HUES64 (cell line): ENCODE measurements around the gene UBA6.
"Not testable (repeated sequence)": the region's sequence is repeated elsewhere in the genome, so short reads cannot be mapped to it uniquely, and the experiment has no call there.

Source experiments
- H3K27ac ChIP-seq: 2 replicates; pipeline ENCODE4 v1.7.0; 2013; ENCODE audit warnings: low read depth, low read length, inconsistent platforms
- H3K27me3 ChIP-seq: 2 replicates; pipeline ENCODE4 v1.6.1; 2013; ENCODE audit warnings: mild to moderate bottlenecking, low read length; ENCODE audit not compliant: insufficient read depth
- H3K36me3 ChIP-seq: 2 replicates; pipeline ENCODE4 v1.6.1; 2013; ENCODE audit warnings: mild to moderate bottlenecking, low read length; ENCODE audit not compliant: insufficient read depth
- H3K4me1 ChIP-seq: 2 replicates; pipeline ENCODE4 v1.6.1; 2013; ENCODE audit warnings: mild to moderate bottlenecking, low read length, moderate library complexity; ENCODE audit not compliant: insufficient read depth
- H3K4me3 ChIP-seq: 2 replicates; pipeline ENCODE4 v1.5.1; 2013; ENCODE audit warnings: mild to moderate bottlenecking, low read length, moderate library complexity
- H3K9ac ChIP-seq: 2 replicates; pipeline ENCODE4 v1.6.1; 2013; ENCODE audit warnings: mild to moderate bottlenecking, low read depth, low read length
- H3K9me3 ChIP-seq: 2 replicates; pipeline ENCODE4 v1.6.1; 2013; ENCODE audit warnings: low read depth, low read length; ENCODE audit not compliant: insufficient read depth
- whole genome bisulfite sequencing: fragments of 150-250, 120-280 bp; methylation state at CpG from one replicate; pipeline ENCODE4 v1.1.7; 2013; ENCODE audit warnings: missing lambda C conversion rate; 5-methylcytosine and 5-hydroxymethylcytosine counted together

The UBA6 gene

DNA sequence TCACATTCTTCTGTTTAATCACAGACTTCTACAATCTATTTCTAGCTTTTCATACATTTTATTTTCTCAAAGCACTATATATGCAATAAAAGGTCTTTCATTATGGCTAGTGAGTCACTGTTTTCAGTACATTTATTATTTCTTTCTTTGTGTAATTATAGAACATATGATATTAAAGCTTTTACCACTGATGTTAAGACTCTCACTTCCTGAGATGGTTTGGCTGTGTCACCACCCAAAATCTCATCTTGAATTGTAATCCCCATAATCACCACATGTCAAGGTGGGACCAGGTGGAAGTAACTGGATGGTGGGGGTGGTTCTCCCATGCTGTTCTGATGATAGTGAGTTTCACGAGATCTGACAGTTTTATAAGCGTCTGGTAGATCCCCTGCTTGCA is 41.9 kb downstream of the UBA6 start:
- H3K27ac ChIP-seq: no peak overlapping the region
- no peaks in the 10 kb centered on the region for H3K4me1 ChIP-seq
- WGBS: 93% methylated on average over 2 of the region's 2 CpGs
- no peak overlapping the region for H3K9ac ChIP-seq
- peaks cover 19% of the 10 kb centered on the region for H3K9me3 ChIP-seq
- H3K4me3 ChIP-seq: no peak overlapping the region
- peaks cover 62% of the 10 kb centered on the region for H3K36me3 ChIP-seq
- no peaks in the 10 kb centered on the region for H3K27me3 ChIP-seq

DNA sequence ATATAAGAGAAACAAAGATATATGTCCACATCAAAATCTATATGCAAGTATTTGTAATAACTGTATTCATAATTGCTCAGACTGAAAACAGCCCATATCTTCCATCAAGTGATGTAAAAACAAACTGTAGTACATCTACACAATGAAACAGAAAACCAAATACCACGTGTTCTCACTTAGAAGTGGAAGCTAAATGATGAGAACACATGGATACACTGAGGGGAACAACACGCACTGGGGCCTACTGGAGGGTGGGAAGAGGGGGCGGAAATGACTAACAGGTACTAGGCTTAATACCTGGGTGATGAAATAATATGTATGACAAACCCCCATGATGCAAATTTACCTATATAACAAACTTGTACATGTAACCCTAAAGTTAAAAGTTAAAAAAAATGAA is 42.7 kb downstream of the UBA6 start:
- Histone ChIP-seq H3K36me3 (peaks cover 55% of the 10 kb centered on the region), H3K4me1 (no peaks in the 10 kb centered on the region), H3K9ac (no peak overlapping the region), H3K9me3 (peaks cover 19% of the 10 kb centered on the region), H3K27me3 (no peaks in the 10 kb centered on the region), H3K4me3 (no peak overlapping the region), H3K27ac (no peak overlapping the region)
- WGBS: 100% methylated on average over 3 of the region's 3 CpGs

DNA sequence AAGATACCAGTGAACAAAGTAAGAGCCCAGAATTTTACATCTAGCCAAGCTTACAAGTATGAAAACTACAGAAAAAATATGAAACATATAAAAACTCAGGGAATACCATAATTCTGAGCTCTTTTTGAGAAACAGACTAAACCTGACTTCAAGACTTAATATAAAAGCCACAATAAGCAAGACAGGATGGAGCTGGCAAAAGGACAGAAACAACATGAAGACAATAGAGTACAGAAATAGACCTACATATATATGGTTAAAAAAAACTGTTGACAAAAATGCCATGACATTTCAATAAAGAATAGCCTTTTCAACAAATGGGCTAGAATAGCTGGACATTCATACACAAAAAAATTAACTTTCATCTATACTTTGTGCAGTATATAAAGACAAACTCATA is 49.4 kb downstream of the UBA6 start:
- no peak overlapping the region for H3K9ac ChIP-seq
- H3K36me3 ChIP-seq: peaks cover 38% of the 10 kb centered on the region
- no peak overlapping the region for H3K4me3 ChIP-seq
- H3K4me1 ChIP-seq: no peaks in the 10 kb centered on the region
- H3K27me3 ChIP-seq: no peaks in the 10 kb centered on the region
- no peaks in the 10 kb centered on the region for H3K9me3 ChIP-seq
- H3K27ac ChIP-seq: no peak overlapping the region

DNA sequence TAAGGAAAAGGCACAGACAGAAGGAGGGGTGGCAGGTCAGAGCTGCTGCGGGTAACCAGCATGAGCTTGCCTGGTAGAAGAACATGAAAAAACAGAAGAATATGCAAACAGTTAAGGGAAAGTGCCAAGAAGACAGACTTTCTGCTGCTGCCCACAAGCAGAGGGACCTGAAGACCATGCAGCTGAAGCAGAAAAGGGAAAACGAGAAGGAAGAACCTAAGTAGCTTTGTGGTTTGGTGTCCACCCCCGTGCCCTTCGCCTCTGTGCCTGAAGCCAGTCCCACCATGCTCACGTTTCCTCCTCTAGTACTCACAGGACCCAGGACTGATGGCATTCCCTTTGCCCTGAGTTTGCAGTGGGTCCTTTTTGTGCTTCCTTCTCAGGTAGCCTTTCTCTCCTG is 62.8 kb downstream of the UBA6 start:
- H3K27me3 ChIP-seq: no peaks in the 10 kb centered on the region
- WGBS: 95% methylated on average over 5 of the region's 5 CpGs
- H3K36me3 ChIP-seq: peaks cover 83% of the 10 kb centered on the region
- peaks cover 11% of the 10 kb centered on the region for H3K9me3 ChIP-seq
- H3K4me3 ChIP-seq: no peak overlapping the region
- no peak overlapping the region for H3K9ac ChIP-seq
- H3K4me1 ChIP-seq: no peaks in the 10 kb centered on the region
- H3K27ac ChIP-seq: no peak overlapping the region

DNA sequence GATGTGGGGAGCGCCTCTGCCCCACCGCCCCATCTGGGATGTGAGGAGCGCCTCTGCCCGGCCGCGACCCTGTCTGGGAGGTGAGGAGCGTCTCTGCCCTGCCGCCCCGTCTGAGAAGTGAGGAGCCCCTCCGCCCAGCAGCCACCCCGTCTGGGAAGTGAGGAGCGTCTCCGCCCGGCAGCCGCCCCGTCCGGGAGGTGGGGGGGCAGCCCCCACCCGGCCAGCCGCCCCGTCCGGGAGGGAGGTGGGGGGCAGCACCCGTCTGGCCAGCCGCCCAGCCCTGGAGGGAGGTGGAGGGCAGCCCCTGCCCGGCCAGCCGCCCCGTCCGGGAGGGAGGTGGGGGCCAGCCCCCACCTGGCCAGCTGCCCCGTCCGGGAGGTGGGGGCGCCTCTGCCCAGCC is 64.0 kb downstream of the UBA6 start:
- not testable (repeated sequence) for H3K27me3 ChIP-seq, H3K27ac ChIP-seq, H3K4me1 ChIP-seq, H3K4me3 ChIP-seq, H3K9ac ChIP-seq
- 95% methylated on average over 29 of the region's 30 CpGs for WGBS
- Histone ChIP-seq H3K36me3 (peaks cover 86% of the 10 kb centered on the region), H3K9me3 (peaks cover 11% of the 10 kb centered on the region)

DNA sequence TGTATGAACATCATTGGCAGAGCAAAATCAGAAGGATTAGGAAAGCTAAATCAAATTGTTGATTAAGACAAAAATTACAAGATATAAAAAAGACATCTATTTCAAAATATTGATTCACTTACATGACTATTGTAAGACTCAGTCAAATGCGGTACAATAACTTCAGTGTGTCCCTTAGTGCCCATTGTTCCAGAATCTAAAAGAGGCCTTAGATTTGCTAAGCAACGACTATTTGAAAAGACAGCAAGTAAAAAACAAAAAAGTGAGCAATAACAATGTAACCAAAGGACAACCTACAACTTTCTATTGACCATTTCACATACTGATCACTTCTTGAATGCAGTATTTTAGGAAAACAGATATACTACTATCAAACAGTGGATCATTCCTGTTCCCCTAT is 65.6 kb downstream of the UBA6 start:
- H3K4me1 ChIP-seq: no peaks in the 10 kb centered on the region
- no peaks in the 10 kb centered on the region for H3K27me3 ChIP-seq
- H3K36me3 ChIP-seq: peaks cover 86% of the 10 kb centered on the region
- no peak overlapping the region for H3K27ac ChIP-seq
- 96% methylated on average over 2 of the region's 2 CpGs for WGBS
- no peak overlapping the region for H3K9ac ChIP-seq
- H3K4me3 ChIP-seq: no peak overlapping the region
- H3K9me3 ChIP-seq: peaks cover 11% of the 10 kb centered on the region

DNA sequence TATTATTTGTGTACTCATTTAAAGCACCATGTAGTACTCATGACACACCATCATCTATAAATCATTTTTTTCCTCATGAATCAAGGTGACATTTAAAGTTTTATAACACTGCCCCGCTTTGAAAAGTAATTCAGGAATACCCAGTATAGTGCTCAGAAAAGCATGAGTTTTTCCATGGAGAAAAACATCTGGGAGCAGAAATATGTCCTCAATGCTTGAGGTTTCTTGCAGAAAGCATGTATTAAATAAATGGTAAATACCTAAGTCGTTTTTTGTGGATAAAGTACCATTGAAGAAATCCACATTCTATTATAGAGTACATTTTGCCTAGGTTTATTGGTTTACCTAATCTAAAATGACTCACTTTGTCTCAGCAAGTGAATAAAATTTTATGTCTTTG is 66.2 kb downstream of the UBA6 start:
- Histone ChIP-seq H3K27ac (no peak overlapping the region), H3K27me3 (no peaks in the 10 kb centered on the region), H3K9ac (no peak overlapping the region), H3K9me3 (peaks cover 11% of the 10 kb centered on the region), H3K36me3 (peaks cover 86% of the 10 kb centered on the region), H3K4me3 (no peak overlapping the region), H3K4me1 (no peaks in the 10 kb centered on the region)
- 98% methylated on average over 1 of the region's 2 CpGs for WGBS

DNA sequence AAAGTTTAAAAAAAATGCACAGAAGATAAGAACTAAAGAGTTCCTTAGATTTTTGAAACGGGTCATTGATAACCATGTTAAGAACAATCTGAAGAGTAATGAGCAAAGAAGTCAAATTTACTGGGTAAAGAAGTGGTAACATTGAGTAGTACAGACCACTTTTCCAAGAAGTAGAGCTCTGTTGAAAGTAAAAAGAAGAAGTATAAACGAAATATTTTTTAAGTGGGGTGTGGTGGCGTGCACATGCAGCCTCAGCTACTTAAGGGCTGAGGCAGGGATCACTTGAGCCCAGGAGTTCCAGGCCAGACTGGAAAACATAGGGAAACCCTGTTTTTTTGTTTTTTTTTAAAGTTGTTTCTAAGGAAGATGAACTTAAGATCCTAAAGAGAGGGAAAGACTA is 68.5 kb downstream of the UBA6 start:
- Histone ChIP-seq H3K36me3 (peaks cover 87% of the 10 kb centered on the region), H3K9ac (no peak overlapping the region), H3K4me3 (no peak overlapping the region), H3K27ac (no peak overlapping the region), H3K9me3 (no peaks in the 10 kb centered on the region), H3K27me3 (no peaks in the 10 kb centered on the region), H3K4me1 (no peaks in the 10 kb centered on the region)
- 92% methylated on average over 3 of the region's 3 CpGs for WGBS

DNA sequence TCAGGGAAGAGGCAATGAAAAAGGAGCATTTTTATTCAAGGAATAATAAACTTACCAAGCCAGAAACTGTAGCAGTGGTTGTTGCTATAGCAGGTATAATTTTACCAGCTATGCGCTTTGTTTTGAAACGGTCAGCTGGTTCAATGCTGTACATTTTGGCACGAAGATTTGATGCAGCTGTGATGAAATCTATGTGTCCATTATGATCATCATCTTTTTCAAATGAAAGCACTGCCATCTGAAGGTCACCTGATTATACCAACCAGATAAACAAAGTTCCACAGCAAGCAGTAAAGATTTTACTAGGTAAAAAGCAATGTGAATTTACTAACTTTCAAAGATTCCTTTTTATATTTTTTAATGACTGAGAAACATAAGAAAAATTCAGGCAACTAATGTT is 76.0 kb downstream of the UBA6 start:
- H3K27me3 ChIP-seq: no peaks in the 10 kb centered on the region
- no peak overlapping the region for H3K9ac ChIP-seq
- H3K9me3 ChIP-seq: no peaks in the 10 kb centered on the region
- H3K27ac ChIP-seq: no peak overlapping the region
- H3K36me3 ChIP-seq: peaks cover 100% of the 10 kb centered on the region
- H3K4me1 ChIP-seq: peaks cover 7% of the 10 kb centered on the region; the same call in 1 of the 2 replicates
- 99% methylated on average over 3 of the region's 3 CpGs for WGBS
- no peak overlapping the region for H3K4me3 ChIP-seq

DNA sequence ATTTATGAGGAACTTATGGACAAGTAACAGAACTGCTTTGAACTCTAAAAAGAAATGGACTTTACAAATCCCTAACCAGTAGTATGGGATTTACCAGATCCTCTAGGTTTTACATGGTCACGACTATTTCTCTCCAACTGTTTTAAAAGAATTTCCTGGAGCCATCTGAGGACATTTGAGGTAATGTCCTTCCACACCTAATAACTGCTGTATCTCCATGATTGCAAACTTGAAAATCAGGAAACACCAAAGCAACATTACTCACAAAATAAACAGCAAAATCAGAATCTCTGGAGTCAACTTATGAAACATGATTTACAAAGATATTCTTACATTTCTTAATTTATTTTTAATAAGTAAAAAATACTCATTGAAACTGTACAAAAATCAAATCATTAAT is 84.5 kb downstream of the UBA6 start:
- H3K4me1 ChIP-seq: no peaks in the 10 kb centered on the region
- H3K9ac ChIP-seq: no peak overlapping the region
- 97% methylated on average over 1 of the region's 1 CpG for WGBS
- no peaks in the 10 kb centered on the region for H3K27me3 ChIP-seq
- H3K27ac ChIP-seq: no peak overlapping the region
- no peaks in the 10 kb centered on the region for H3K9me3 ChIP-seq
- H3K4me3 ChIP-seq: no peak overlapping the region
- peaks cover 69% of the 10 kb centered on the region for H3K36me3 ChIP-seq

DNA sequence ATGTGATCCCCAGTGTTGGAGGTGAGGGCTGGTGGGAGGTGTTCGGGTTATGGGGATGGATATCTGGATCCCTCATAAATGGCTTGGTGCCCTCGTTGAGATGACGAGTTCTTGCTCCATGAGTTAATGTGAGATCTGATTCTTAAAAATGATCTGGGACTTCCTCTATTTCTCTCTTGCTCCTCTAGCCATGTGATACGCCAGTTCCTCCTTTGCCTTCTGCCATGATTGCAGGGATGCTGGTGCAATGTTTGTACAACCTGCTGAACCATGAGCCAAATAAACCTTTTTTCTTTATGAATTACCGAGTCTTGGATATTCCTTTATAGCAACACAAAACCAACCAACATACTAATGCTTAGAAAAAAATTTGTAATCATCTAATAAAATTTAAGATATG is 85.8 kb downstream of the UBA6 start:
- Histone ChIP-seq H3K4me1 (no peaks in the 10 kb centered on the region), H3K4me3 (no peak overlapping the region), H3K27me3 (no peaks in the 10 kb centered on the region), H3K9me3 (no peaks in the 10 kb centered on the region), H3K9ac (no peak overlapping the region), H3K27ac (no peak overlapping the region), H3K36me3 (peaks cover 56% of the 10 kb centered on the region)
- WGBS: 95% methylated on average over 5 of the region's 5 CpGs

DNA sequence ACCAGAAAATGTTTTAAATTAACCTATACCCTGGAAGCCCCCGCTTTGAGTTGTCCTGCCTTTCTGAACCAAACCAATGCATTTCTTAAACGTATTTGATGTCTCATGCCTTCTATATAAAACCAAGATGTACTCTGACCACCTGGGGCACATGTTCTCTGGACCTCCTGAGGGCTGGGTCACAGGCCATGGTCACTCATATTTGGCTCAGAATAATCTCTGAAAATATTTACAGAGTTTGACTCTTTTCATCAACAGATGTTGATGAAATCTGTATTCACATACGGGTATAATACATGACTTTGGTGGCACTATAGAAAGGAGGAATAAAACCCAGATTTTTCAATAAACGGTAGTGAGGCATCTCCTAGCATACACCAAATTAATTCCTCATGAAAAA is 86.8 kb downstream of the UBA6 start:
- WGBS: 89% methylated on average over 3 of the region's 4 CpGs
- 0 out of 2 replicates have a peak, but pooled peaks cover 3% of the 10 kb centered on the region for H3K9me3 ChIP-seq

More for the DNA sequence above, 86.8 kb downstream of the UBA6 start:
- H3K9ac ChIP-seq: no peak overlapping the region
- no peaks in the 10 kb centered on the region for H3K4me1 ChIP-seq
- H3K27ac ChIP-seq: no peak overlapping the region
- peaks cover 46% of the 10 kb centered on the region for H3K36me3 ChIP-seq
- H3K27me3 ChIP-seq: no peaks in the 10 kb centered on the region
- no peak overlapping the region for H3K4me3 ChIP-seq
